KBM-7 (cell line): ENCODE data around the gene MEGF8.
"Not testable (repeated sequence)": the region's sequence is repeated elsewhere in the genome, so short reads cannot be mapped to it uniquely, and the experiment has no call there.

Experiments
- DNase-seq: peaks from one replicate; pipeline ENCODE4 v3.0.0-alpha.2; 2015
- in situ Hi-C: fragments of 300-500 bp; cut with MboI; formaldehyde crosslinking; loops from 2 replicates; pipeline ENCODE4 v1.14.3; 2020; ENCODE audit warnings: low sequenced_read_pairs, low pct_unique_long_range_greater_than_20kb, mixed read lengths

The MEGF8 gene

DNA sequence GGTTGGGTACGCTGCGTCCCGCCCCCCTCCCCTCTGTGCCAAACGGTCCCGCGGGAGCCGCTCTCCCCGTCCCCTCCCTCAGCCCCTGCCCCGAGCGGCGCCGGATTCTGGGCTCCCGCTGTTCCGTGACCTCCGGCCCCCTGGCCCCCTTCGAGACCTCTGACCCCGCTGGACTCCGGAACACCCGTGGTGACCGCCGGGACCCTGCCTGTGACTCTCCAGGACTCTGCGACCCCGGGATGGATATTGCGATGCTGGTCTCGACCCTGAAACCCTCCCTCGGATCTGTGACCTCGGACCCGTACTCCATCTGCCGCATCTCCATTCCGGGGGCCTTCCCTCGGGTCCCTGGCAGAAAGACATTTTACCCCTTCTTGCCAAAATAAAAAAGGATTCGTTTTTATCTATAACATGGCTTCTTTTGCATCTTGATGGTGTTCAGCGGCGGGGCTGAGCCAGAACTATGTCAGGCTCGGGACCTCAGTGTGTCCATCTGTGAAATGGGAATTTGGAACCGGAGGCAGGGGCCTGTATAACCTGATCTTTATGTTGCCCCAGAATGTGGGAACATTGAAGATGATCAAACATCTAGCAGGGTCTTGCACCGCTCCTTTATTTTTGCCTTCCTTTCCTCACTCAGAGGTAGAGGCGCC, 654 bp upstream of the MEGF8 start:
- no peak for DNase-seq
- in situ Hi-C loops, result no loop called here

- in situ Hi-C loops, result no loop called here
- DNase-seq, result peak; percentile 44
Measured at GRCh38 chr19:42325896-42326771, 699 bp downstream of the MEGF8 start.

DNA sequence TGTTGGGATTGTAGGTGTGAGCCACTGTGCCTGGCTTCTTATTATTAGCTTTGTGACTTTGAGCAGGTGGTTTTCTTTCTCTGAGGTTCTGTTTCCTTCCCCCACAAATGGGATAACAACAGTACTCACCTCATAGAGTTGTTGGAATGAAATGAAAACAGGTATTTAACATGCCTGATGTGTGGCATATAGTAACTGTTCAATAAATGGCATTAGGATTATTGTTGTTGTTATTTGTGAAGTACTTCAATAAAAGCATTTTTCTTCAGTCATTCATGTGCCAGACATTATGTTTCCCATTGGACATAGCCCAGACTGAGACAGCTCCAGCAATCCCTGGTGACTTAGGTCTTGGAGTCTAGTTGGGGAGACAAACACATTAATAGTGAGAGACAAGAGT, 1.5 kb downstream of the MEGF8 start:
- DNase-seq, result no peak
- in situ Hi-C loops, result no loop called here

GRCh38 chr19:42327381-42327780, 1.9 kb downstream of the MEGF8 start:
- no peak for DNase-seq
- in situ Hi-C loops, result no loop called here

- in situ Hi-C loops, result no loop called here
- no peak for DNase-seq
Measured at GRCh38 chr19:42328106-42328505, 2.7 kb downstream of the MEGF8 start.

DNA sequence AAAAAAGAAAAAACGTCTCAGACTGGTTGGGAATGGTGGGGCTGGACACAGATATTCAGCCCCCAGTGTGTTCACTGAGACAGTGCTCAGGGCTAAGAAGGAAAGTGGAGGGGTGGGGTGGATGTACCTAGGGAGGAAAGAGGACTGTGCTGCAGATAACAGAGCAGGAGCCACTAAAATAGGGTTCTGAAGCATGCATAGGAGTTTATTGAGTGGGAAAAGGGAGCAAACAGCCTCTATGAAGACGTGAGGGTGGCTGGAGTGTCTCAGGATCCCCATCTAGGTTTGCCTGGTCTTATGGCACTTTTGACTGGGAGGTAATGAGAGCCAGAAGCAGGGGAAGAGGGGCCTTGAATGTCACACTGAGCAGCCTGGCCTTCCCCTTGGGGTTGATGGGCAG, 3.4 kb downstream of the MEGF8 start:
- in situ Hi-C loops, result no loop called here
- no peak for DNase-seq

- no peak for DNase-seq
- in situ Hi-C loops, result no loop called here
Measured at GRCh38 chr19:42330241-42330711, 4.8 kb downstream of the MEGF8 start.

GRCh38 chr19:42331333-42331732, 5.9 kb downstream of the MEGF8 start:
- in situ Hi-C loops, DNase-seq: not testable (repeated sequence)

GRCh38 chr19:42332059-42332458, 6.6 kb downstream of the MEGF8 start:
- no peak for DNase-seq
- in situ Hi-C loops, result no loop called here

GRCh38 chr19:42333018-42333417, 7.6 kb downstream of the MEGF8 start:
- DNase-seq, result no peak
- in situ Hi-C loops, result no loop called here

- no peak for DNase-seq
- in situ Hi-C loops, result no loop called here
Measured at GRCh38 chr19:42333975-42334696, 8.7 kb downstream of the MEGF8 start.

GRCh38 chr19:42334697-42335373, 9.4 kb downstream of the MEGF8 start:
- DNase-seq, result no peak
- in situ Hi-C loops, result no loop called here

- in situ Hi-C loops, result no loop called here
Measured at GRCh38 chr19:42335374-42335936, 10.0 kb downstream of the MEGF8 start.

GRCh38 chr19:42335971-42336370, 10.5 kb downstream of the MEGF8 start:
- in situ Hi-C loops, result no loop called here
- DNase-seq, result no peak

More at GRCh38 chr19:42335374-42335936, 10.0 kb downstream of the MEGF8 start:
- DNase-seq, result no peak

GRCh38 chr19:42339126-42339860, 13.9 kb downstream of the MEGF8 start:
- DNase-seq, in situ Hi-C loops: not testable (repeated sequence)

GRCh38 chr19:42339922-42340321, 14.5 kb downstream of the MEGF8 start:
- DNase-seq, in situ Hi-C loops: not testable (repeated sequence)

GRCh38 chr19:42343344-42344110, 18.1 kb downstream of the MEGF8 start:
- in situ Hi-C loops, result no loop called here
- no peak for DNase-seq
